ACC112 (cell line): ENCODE measurements around the gene ZBTB40.

Experiments
- H2AFZ ChIP-seq: fragments of 200-600 bp; sonication (generic); one replicate; pipeline ENCODE4 v1.6.0; 2017; ENCODE audit warnings: antibody characterized with exemption, low read length; ENCODE audit not compliant: unreplicated experiment
- H3K27ac ChIP-seq: fragments of 200-600 bp; sonication (generic); 2 replicates; pipeline ENCODE4 v1.5.1; 2014; ENCODE audit warnings: low read depth, mild to moderate bottlenecking, antibody characterized with exemption, low read length, moderate library complexity
- H3K27me3 ChIP-seq: fragments of 200-600 bp; sonication (generic); 2 replicates; pipeline ENCODE4 v1.6.1; 2014; ENCODE audit warnings: mild to moderate bottlenecking, antibody characterized with exemption, low read length, moderate library complexity, mixed read lengths; ENCODE audit not compliant: insufficient read depth
- H3K36me3 ChIP-seq: fragments of 200-600 bp; sonication (generic); 2 replicates; pipeline ENCODE4 v1.6.1; 2016; ENCODE audit warnings: mild to moderate bottlenecking, antibody characterized with exemption, low read length, moderate library complexity, mixed read lengths; ENCODE audit not compliant: insufficient read depth
- H3K4me1 ChIP-seq: fragments of 200-600 bp; sonication (generic); one replicate; pipeline ENCODE4 v1.6.1; 2016; ENCODE audit warnings: low read length, mixed read lengths; ENCODE audit not compliant: insufficient read depth, unreplicated experiment, control insufficient read depth
- H3K4me3 ChIP-seq: fragments of 200-600 bp; sonication (generic); 2 replicates; pipeline ENCODE4 v1.5.1; 2014; ENCODE audit warnings: mild to moderate bottlenecking, low read depth, low read length
- H3K79me2 ChIP-seq: fragments of 200-600 bp; sonication (generic); one replicate; pipeline ENCODE4 v1.6.0; 2016; ENCODE audit warnings: low read length; ENCODE audit not compliant: control insufficient read depth, unreplicated experiment, insufficient read depth

ZBTB40 gene

GRCh38 chr1:22518379-22518778, 66.7 kb downstream of the ZBTB40 start:
- Histone ChIP-seq H2AFZ (no peak overlapping the region), H3K27me3 (no peaks in the 10 kb centered on the region), H3K27ac (no peak overlapping the region), H3K4me3 (no peak overlapping the region), H3K4me1 (no peaks in the 10 kb centered on the region), H3K36me3 (peaks cover 21% of the 10 kb centered on the region), H3K79me2 (no peaks in the 10 kb centered on the region)

GRCh38 chr1:22520871-22521270, 69.2 kb downstream of the ZBTB40 start:
- Histone ChIP-seq H3K79me2 (no peaks in the 10 kb centered on the region), H3K4me3 (no peak overlapping the region), H3K36me3 (peaks cover 21% of the 10 kb centered on the region; the same call in 1 of the 2 replicates), H3K27me3 (no peaks in the 10 kb centered on the region), H3K4me1 (no peaks in the 10 kb centered on the region), H2AFZ (no peak overlapping the region), H3K27ac (no peak overlapping the region)

GRCh38 chr1:22521692-22522091, 70.0 kb downstream of the ZBTB40 start:
- Histone ChIP-seq H3K4me3 (no peak overlapping the region), H3K79me2 (no peaks in the 10 kb centered on the region), H3K36me3 (peaks cover 21% of the 10 kb centered on the region; the same call in 1 of the 2 replicates), H3K4me1 (no peaks in the 10 kb centered on the region), H3K27me3 (no peaks in the 10 kb centered on the region), H2AFZ (no peak overlapping the region), H3K27ac (no peak overlapping the region)

DNA sequence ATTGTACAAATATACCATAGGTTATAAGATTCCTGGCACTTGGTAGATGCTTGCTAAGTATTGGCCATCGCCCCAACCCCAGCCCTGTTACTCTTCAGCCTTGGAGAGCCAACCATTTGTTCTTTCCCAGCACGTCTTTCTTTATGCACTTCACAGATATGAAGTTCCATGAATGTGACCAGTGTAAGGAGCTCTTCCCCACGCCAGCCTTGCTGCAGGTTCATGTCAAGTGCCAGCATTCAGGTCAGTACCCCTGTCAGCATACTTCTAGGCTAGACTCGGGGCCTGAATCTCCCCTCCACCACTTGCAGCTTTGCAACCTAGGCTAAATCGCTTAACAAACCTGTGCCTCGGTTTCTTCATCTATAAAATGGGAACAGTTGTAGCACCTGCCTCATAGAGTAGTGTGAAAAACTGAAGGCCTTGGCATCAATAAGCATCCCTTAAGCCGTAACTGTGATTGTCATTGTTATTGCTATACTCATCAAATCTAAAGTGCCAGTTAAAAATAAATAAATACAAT, 70.6 kb downstream of the ZBTB40 start:
- H3K4me1 ChIP-seq, result no peaks in the 10 kb centered on the region
- H3K79me2 ChIP-seq, result no peaks in the 10 kb centered on the region
- no peak overlapping the region for H2AFZ ChIP-seq
- H3K27ac ChIP-seq, result no peak overlapping the region
- no peaks in the 10 kb centered on the region for H3K27me3 ChIP-seq
- H3K4me3 ChIP-seq, result no peak overlapping the region
- peaks cover 17% of the 10 kb centered on the region; the same call in 1 of the 2 replicates for H3K36me3 ChIP-seq

DNA sequence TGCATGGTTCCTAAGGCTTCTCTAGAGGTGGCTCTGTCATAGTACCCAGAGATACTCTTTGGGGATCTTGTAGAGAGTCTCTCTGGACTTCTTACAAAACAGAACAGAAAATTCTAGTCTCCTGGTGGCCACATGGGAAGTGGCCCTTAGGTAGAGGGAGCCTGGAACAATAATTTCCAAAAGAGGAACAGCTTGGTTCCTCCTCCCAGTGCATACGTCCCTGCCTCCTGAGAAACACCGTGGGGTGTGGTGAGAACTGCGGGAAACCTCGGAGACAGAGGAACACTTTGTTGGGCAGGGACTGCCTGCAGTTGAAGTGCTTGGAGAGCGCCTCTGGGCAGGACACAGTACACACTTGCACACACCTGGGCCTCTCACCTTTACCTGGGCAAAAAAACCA, 72.8 kb downstream of the ZBTB40 start:
- Histone ChIP-seq H2AFZ (no peak overlapping the region), H3K4me1 (no peaks in the 10 kb centered on the region), H3K27me3 (no peaks in the 10 kb centered on the region), H3K36me3 (peaks cover 12% of the 10 kb centered on the region; the same call in 1 of the 2 replicates), H3K79me2 (no peaks in the 10 kb centered on the region), H3K4me3 (no peak overlapping the region), H3K27ac (no peak overlapping the region)

DNA sequence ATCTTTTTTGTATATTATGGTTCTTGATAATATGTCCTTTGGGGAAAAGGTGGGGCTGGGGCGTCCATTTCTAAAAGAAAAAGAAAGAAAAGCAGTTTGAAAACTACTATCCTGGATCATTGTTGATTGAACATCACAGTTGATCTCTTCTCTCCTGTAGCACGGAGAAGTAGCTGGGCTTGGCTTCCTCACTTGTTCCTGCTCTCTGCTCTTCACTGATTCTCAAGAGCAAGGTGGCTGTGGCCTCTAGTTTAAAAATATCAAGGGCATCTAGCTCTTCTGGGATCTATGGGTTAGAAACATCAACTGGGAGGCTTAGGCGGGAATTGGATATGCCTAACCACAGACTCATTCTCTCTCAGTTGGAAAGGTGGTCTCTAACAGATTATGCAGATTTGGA, 73.6 kb downstream of the ZBTB40 start:
- H3K36me3 ChIP-seq, result peaks cover 5% of the 10 kb centered on the region; the same call in 1 of the 2 replicates
- no peak overlapping the region for H3K27ac ChIP-seq
- H3K27me3 ChIP-seq, result no peaks in the 10 kb centered on the region
- H3K4me3 ChIP-seq, result no peak overlapping the region
- H2AFZ ChIP-seq, result no peak overlapping the region
- no peaks in the 10 kb centered on the region for H3K79me2 ChIP-seq
- H3K4me1 ChIP-seq, result no peaks in the 10 kb centered on the region

DNA sequence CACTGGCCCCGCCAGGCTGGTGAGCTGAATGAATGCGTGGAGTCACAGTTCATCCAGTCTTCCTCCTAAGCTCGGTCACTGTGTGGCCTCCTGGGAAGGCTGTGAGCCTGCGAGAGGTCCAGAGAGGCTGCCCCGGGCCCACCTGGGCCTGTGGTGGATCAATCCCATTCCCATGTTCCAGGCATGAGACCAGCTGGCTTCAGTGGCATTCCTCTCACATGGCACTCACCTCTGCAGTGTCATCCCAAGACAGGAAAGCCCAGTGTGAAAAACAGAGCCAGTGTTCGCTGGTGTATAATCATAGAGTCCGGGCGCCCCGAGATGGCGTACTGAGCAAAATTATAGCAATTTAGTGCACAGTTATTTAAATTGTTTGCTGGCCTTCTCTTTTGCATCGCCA, 74.0 kb downstream of the ZBTB40 start:
- no peak overlapping the region for H3K27ac ChIP-seq
- no peak overlapping the region for H2AFZ ChIP-seq
- no peak overlapping the region for H3K4me3 ChIP-seq
- H3K79me2 ChIP-seq, result no peaks in the 10 kb centered on the region
- peaks cover 4% of the 10 kb centered on the region; the same call in 1 of the 2 replicates for H3K36me3 ChIP-seq
- no peaks in the 10 kb centered on the region for H3K27me3 ChIP-seq
- H3K4me1 ChIP-seq, result no peaks in the 10 kb centered on the region

DNA sequence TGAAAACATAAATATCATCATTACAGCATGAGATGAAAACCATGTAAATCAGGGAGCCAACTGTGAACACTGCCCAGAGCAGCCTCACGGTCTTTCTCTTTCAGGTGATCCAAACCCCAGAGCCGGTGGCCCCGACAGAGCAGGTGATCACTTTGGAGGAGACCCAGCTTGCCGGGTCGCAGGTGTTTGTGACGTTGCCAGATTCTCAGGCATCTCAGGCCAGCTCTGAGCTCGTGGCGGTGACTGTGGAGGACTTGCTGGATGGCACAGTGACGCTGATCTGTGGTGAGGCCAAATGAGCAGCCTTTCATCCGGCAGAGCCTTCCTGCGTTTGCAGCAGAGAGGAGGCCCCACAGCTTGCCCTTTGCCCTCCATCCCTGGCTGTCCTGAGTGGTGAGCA, 74.4 kb downstream of the ZBTB40 start:
- H3K4me1 ChIP-seq, result no peaks in the 10 kb centered on the region
- no peak overlapping the region for H3K27ac ChIP-seq
- H2AFZ ChIP-seq, result no peak overlapping the region
- H3K4me3 ChIP-seq, result no peak overlapping the region
- no peaks in the 10 kb centered on the region for H3K79me2 ChIP-seq
- H3K27me3 ChIP-seq, result no peaks in the 10 kb centered on the region
- H3K36me3 ChIP-seq, result peaks cover 4% of the 10 kb centered on the region; the same call in 1 of the 2 replicates

DNA sequence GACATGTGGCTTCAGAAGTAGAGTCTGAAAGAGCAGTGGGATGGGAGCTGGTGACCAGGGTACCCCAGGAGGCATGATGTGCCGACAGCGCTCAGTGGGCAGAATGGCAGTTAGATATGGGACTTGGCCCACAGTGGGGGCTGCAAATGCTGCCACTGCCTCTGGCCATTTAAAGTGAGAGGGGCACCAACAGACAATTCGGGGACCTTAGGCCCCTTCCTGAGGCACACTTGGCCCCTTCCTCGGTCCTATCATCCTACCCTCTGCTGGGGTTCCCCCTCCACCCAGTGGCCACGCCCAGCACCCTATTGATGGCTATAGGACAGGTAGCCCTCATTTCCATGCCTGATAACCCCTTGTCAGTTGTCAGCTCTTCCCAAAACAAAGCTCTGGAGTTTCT, 75.0 kb downstream of the ZBTB40 start:
- Histone ChIP-seq H3K79me2 (no peaks in the 10 kb centered on the region), H3K27ac (no peak overlapping the region), H3K27me3 (no peaks in the 10 kb centered on the region), H3K36me3 (peaks cover 4% of the 10 kb centered on the region; the same call in 1 of the 2 replicates), H2AFZ (no peak overlapping the region), H3K4me1 (no peaks in the 10 kb centered on the region), H3K4me3 (no peak overlapping the region)

GRCh38 chr1:22527122-22527521, 75.5 kb downstream of the ZBTB40 start:
- Histone ChIP-seq H3K36me3 (peaks cover 3% of the 10 kb centered on the region; the same call in 1 of the 2 replicates), H3K4me3 (no peak overlapping the region), H2AFZ (no peak overlapping the region), H3K27me3 (no peaks in the 10 kb centered on the region), H3K79me2 (no peaks in the 10 kb centered on the region), H3K27ac (no peak overlapping the region), H3K4me1 (no peaks in the 10 kb centered on the region)

DNA sequence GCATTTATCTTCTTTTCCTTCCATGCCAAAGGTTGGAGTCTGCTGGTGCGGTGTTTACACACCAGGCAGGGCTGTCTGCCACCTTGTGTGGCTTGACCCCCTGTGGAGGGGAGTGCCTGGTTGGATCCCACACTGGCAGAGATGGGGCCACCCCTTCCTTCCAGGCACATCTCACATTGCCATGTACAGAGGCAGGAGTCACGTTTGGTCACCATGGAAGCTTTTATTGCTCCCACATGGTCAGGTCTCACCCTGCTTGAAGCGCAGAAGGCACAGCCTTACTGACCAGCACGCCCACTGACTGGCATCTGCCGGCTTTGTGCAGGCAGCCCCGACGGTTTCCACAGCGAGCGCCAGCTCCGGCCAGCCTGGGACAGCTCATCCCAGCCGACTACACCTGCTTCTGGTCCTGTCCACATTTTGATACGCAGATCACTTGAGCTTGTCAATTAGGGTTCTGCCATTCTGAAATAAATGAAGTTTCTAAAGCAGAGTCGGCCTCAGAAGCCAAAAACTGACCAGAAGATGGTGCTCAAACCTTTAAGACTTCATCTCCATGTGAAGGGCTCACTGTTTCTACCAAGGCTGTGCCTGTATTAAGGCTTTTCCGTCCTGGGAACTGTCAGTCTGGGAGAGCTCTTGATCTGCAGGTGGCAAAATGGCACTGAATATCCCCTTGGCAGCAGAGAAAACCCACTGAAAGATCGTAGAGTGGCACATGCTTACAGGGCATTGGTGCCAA, 76.1 kb downstream of the ZBTB40 start:
- Histone ChIP-seq H3K4me3 (no peak overlapping the region), H3K36me3 (no peaks in the 10 kb centered on the region)

More for the DNA sequence above, 76.1 kb downstream of the ZBTB40 start:
- Histone ChIP-seq H3K27ac (no peak overlapping the region), H3K27me3 (no peaks in the 10 kb centered on the region), H3K4me1 (no peaks in the 10 kb centered on the region), H3K79me2 (no peaks in the 10 kb centered on the region), H2AFZ (no peak overlapping the region)
